HepG2 (cell line): ENCODE results near the gene PTPRD. TPM values are rescaled to one million over a fixed set of nuclear protein-coding genes. Genes with fewer than 3 reads are reported as not detected.

Experiments used
- ATAC-seq: fragments of 200-7000 bp; cut with Tn5 transposase; 3 replicates; pipeline ENCODE4 v1.9.1; 2020; ENCODE audit warnings: mild to moderate bottlenecking, moderate library complexity
- BruUV-seq: library from RNA; stranded (reverse); fragments of 400-500 nt; replicated peaks from 2 replicates; lab custom pipeline; 2021; lab: Mats Ljungman, UMichigan
- CTCF ChIA-PET: fragments of 300-600 bp; formaldehyde crosslinking; extraction: SDS; loops from one replicate; lab custom pipeline; 2021; ENCODE audit warnings: low total read pairs, inconsistent platforms, low intra/inter-chr PET ratio; lab: Yijun Ruan, JAX
- POLR2A ChIA-PET: fragments of 350-600 bp; sonication (Branson Sonifier 250); formaldehyde crosslinking; loops from one replicate; lab custom pipeline; 2020; ENCODE audit warnings: antibody characterized with exemption, inconsistent platforms; lab: Yijun Ruan, JAX
- DNase-seq: peaks from one replicate; pipeline ENCODE4 v3.0.0-alpha.2; 2015; ENCODE audit warnings: low spot score
- FAIRE-seq: peaks from 3 replicates; lab custom pipeline; 2011; peaks lifted over from hg19 to GRCh38; lab: Jason Lieb, UNC
- H2AFZ ChIP-seq: one replicate; pipeline ENCODE4 v1.6.1; 2011; ENCODE audit warnings: low read length, inconsistent platforms
- H3K27ac ChIP-seq: fragments of 300-600 bp; 3 replicates; pipeline ENCODE4 v1.8.0; 2011; ENCODE audit warnings: mixed run types, mild to moderate bottlenecking, mixed read lengths, low read length, inconsistent platforms; ENCODE audit not compliant: insufficient read depth; ENCODE audit errors: extremely low read length
- H3K27me3 ChIP-seq, 2 experiments: fragments of 200-600 bp in 1 of 2; 2 replicates in 1 of 2; 3 replicates in 1 of 2; pipeline versions ENCODE4 v1.6.0 to v1.8.0; 2011; ENCODE audit warnings: low read length in 2 of 2, mild to moderate bottlenecking in 2 of 2, moderate library complexity in 2 of 2, inconsistent platforms in 1 of 2; ENCODE audit not compliant: insufficient read depth in 2 of 2, control insufficient read depth in 1 of 2
- H3K36me3 ChIP-seq, 2 experiments: fragments of 200-600 bp in 1 of 2; replicated peaks in 1 of 2; 2 replicates in 1 of 2; 3 replicates in 1 of 2; pipeline versions ENCODE4 v1.5.1 to v1.8.0; 2011; ENCODE audit warnings: low read length in 2 of 2, inconsistent platforms in 1 of 2; ENCODE audit not compliant: insufficient read depth in 2 of 2, control insufficient read depth in 1 of 2
- H3K4me1 ChIP-seq: 2 replicates; pipeline ENCODE4 v1.5.1; 2012; ENCODE audit warnings: low read length, inconsistent platforms; ENCODE audit not compliant: insufficient read depth
- H3K4me2 ChIP-seq: 2 replicates; pipeline ENCODE4 v1.6.0; 2011; ENCODE audit warnings: low read depth, low read length, inconsistent platforms
- H3K4me3 ChIP-seq, 3 experiments: fragments of 200-600 bp in 1 of 3; sonication (generic), shearing (Covaris generic) in 1 of 3; replicated peaks in 1 of 3; 2 replicates each; pipeline ENCODE4 v1.5.1; 2011 to 2016; ENCODE audit warnings: low read length in 3 of 3, inconsistent platforms in 2 of 3, low read depth in 2 of 3, mild to moderate bottlenecking in 2 of 3, control low read depth in 1 of 3, mixed read lengths in 1 of 3; ENCODE audit not compliant: insufficient read depth in 1 of 3
- H3K79me2 ChIP-seq: one replicate; pipeline ENCODE4 v1.6.1; 2011; ENCODE audit warnings: low read length, inconsistent platforms; ENCODE audit not compliant: insufficient read depth
- H3K9ac ChIP-seq: 2 replicates; pipeline ENCODE4 v1.6.0; 2011; ENCODE audit warnings: mild to moderate bottlenecking, low read depth, low read length, inconsistent platforms; ENCODE audit not compliant: insufficient read depth
- H3K9me3 ChIP-seq: 2 replicates; pipeline ENCODE4 v1.5.1; 2012; ENCODE audit warnings: mild to moderate bottlenecking, low read length
- H4K20me1 ChIP-seq: 2 replicates; pipeline ENCODE4 v1.6.0; 2011; ENCODE audit warnings: inconsistent platforms, mild to moderate bottlenecking, low read length, moderate library complexity; ENCODE audit not compliant: insufficient read depth
- CEBPB ChIP-seq: IDR thresholded peaks from 2 replicates; pipeline ENCODE4 v1.6.1; 2011; ENCODE audit warnings: low read depth, low read length, improper control_type of control experiment, borderline replicate concordance
- ETV5 ChIP-seq: IDR thresholded peaks from 2 replicates; pipeline ENCODE4 v1.6.1; 2018; ENCODE audit warnings: missing biosample characterization, missing genetic modification reagents, inconsistent platforms, borderline replicate concordance
- ETV6 ChIP-seq: sonication (generic); formaldehyde crosslinking; conservative IDR thresholded peaks from 2 replicates; pipeline ENCODE4 v1.4.0; 2020; ENCODE audit warnings: missing genetic modification reagents
- FOXM1 ChIP-seq: sonication (generic); formaldehyde crosslinking; IDR thresholded peaks from 2 replicates; pipeline ENCODE4 v1.5.0; 2020; ENCODE audit warnings: missing genetic modification reagents
- HINFP ChIP-seq: sonication (generic); formaldehyde crosslinking; IDR thresholded peaks from 2 replicates; pipeline ENCODE4 v1.4.0; 2020; ENCODE audit warnings: low read depth, mild to moderate bottlenecking, missing genetic modification reagents
- KAT7 ChIP-seq: IDR thresholded peaks from 2 replicates; pipeline ENCODE4 v1.6.1; 2018; ENCODE audit warnings: borderline replicate concordance, missing compliant biosample characterization
- SMAD1 ChIP-seq: sonication (generic); formaldehyde crosslinking; IDR thresholded peaks from 2 replicates; pipeline ENCODE4 v1.4.0; 2020; ENCODE audit warnings: missing genetic modification reagents, low read depth, mild to moderate bottlenecking, borderline replicate concordance
- ZFP62 ChIP-seq: sonication (generic); formaldehyde crosslinking; IDR thresholded peaks from 2 replicates; pipeline ENCODE4 v1.4.0; 2020; ENCODE audit warnings: missing genetic modification reagents
- ZNF766 ChIP-seq: sonication (generic); formaldehyde crosslinking; IDR thresholded peaks from 2 replicates; pipeline ENCODE4 v1.5.0; 2020; ENCODE audit warnings: missing genetic modification reagents, borderline replicate concordance
- in situ Hi-C: cut with HindIII; loops from 2 replicates; pipeline ENCODE4 v1.10.0; 2017; ENCODE audit warnings: low pct_unique_long_range_greater_than_20kb; ENCODE audit not compliant: extremely low pct_ligation_motif_present
- intact Hi-C: fragments of 100-400 bp; cut with micrococcal nuclease; formaldehyde crosslinking; loops from one replicate; pipeline ENCODE4 v1.10.0; 2022; ENCODE audit not compliant: unreplicated experiment
- polyA plus RNA-seq, 8 experiments: library from polyadenylated mRNA; depleted of rRNA in 3 of 8; stranded (reverse) in 7 of 8; unstranded in 1 of 8; fragments of >200 nt; fragmentation: Illumina TruSeq in 4 of 8; extraction: Trizol in 4 of 8; gene quantifications; 2 replicates each; pipeline versions ENCODE4 v1.2.1 to v1.2.3, GENCODE V29; 2011 to 2016; ENCODE audit warnings: low read depth in 4 of 8, missing spikeins in 1 of 8, mixed read lengths in 1 of 8; ENCODE audit not compliant: insufficient read depth in 1 of 8
- total RNA-seq, 5 experiments: library from RNA; depleted of rRNA; stranded (reverse); fragments of >200 nt; fragmentation: Illumina TruSeq; extraction: Trizol; gene quantifications; 2 replicates each; pipeline ENCODE4 v1.2.3, GENCODE V29; 2016; ENCODE audit warnings: low read depth in 1 of 5
- TF ChIP-seq, protein P1 (sequence below): sonication (generic); formaldehyde crosslinking; IDR thresholded peaks from 2 replicates; pipeline ENCODE4 v1.9.0; 2021; ENCODE audit warnings: mild to moderate bottlenecking, missing genetic modification reagents

PTPRD gene
- total and polyA plus RNA-seq, 2 of the 13 experiments (the other 11 are each of a cell fraction or from before 2014, with no cell fraction given), result 0.05 TPM; not detected in 1

GRCh38 chr9:10238087-10238486 is 374.7 kb downstream of the PTPRD start (continued):
- TF ChIP-seq KAT7 (CRISPR knock-in tag), result no peak
- TF ChIP-seq ZNF766 (CRISPR knock-in tag), result no peak
- TF ChIP-seq ZFP62, result no peak
- TF ChIP-seq ETV5, result no peak

- BruUV-seq, result no TSS peak
- intact Hi-C loops (no loop called here), in situ Hi-C loops (no loop called here)
- Histone ChIP-seq H3K27me3 (no peaks in the 10 kb centered on the region), H2AFZ (no peak overlapping the region), H3K9ac (no peak overlapping the region), H3K4me3 (no peak overlapping the region), H3K4me1 (no peaks in the 10 kb centered on the region), H4K20me1 (no peaks in the 10 kb centered on the region), H3K36me3 (no peaks in the 10 kb centered on the region), H3K79me2 (no peaks in the 10 kb centered on the region), H3K27ac (no peak overlapping the region), H3K4me2 (no peak overlapping the region), H3K9me3 (no peaks in the 10 kb centered on the region)
- TF ChIP-seq, protein P1, sequence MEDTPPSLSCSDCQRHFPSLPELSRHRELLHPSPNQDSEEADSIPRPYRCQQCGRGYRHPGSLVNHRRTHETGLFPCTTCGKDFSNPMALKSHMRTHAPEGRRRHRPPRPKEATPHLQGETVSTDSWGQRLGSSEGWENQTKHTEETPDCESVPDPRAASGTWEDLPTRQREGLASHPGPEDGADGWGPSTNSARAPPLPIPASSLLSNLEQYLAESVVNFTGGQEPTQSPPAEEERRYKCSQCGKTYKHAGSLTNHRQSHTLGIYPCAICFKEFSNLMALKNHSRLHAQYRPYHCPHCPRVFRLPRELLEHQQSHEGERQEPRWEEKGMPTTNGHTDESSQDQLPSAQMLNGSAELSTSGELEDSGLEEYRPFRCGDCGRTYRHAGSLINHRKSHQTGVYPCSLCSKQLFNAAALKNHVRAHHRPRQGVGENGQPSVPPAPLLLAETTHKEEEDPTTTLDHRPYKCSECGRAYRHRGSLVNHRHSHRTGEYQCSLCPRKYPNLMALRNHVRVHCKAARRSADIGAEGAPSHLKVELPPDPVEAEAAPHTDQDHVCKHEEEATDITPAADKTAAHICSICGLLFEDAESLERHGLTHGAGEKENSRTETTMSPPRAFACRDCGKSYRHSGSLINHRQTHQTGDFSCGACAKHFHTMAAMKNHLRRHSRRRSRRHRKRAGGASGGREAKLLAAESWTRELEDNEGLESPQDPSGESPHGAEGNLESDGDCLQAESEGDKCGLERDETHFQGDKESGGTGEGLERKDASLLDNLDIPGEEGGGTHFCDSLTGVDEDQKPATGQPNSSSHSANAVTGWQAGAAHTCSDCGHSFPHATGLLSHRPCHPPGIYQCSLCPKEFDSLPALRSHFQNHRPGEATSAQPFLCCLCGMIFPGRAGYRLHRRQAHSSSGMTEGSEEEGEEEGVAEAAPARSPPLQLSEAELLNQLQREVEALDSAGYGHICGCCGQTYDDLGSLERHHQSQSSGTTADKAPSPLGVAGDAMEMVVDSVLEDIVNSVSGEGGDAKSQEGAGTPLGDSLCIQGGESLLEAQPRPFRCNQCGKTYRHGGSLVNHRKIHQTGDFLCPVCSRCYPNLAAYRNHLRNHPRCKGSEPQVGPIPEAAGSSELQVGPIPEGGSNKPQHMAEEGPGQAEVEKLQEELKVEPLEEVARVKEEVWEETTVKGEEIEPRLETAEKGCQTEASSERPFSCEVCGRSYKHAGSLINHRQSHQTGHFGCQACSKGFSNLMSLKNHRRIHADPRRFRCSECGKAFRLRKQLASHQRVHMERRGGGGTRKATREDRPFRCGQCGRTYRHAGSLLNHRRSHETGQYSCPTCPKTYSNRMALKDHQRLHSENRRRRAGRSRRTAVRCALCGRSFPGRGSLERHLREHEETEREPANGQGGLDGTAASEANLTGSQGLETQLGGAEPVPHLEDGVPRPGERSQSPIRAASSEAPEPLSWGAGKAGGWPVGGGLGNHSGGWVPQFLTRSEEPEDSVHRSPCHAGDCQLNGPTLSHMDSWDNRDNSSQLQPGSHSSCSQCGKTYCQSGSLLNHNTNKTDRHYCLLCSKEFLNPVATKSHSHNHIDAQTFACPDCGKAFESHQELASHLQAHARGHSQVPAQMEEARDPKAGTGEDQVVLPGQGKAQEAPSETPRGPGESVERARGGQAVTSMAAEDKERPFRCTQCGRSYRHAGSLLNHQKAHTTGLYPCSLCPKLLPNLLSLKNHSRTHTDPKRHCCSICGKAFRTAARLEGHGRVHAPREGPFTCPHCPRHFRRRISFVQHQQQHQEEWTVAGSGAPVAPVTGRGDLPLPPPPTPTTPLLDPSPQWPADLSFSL (CRISPR knock-in tag), result no peak
- TF ChIP-seq CEBPB (peak; percentile 17; the same call in 1 of the 2 replicates), ETV6 (no peak), HINFP (CRISPR knock-in tag) (no peak), SMAD1 (CRISPR knock-in tag) (no peak), FOXM1 (CRISPR knock-in tag) (no peak)
- DNase-seq, result no peak
- FAIRE-seq, result no peak
- ChIA-PET POLR2A (no interaction called here), CTCF (no interaction called here)
- ATAC-seq, result no peak
Observed at GRCh38 chr9:10237584-10237983, 375.2 kb downstream of the PTPRD start.
